Astrocyte (in vitro differentiated cells and primary cell): ENCODE measurements around the gene ZNF804B.

ENCODE experiments used
- EZH2 ChIP-seq: IDR thresholded peaks from 2 replicates; pipeline ENCODE4 v1.6.1; 2012; ENCODE audit warnings: mild to moderate bottlenecking, low read length, inconsistent platforms; ENCODE audit not compliant: insufficient read depth
- TF ChIP-seq, protein P1 (sequence below): IDR thresholded peaks from 2 replicates; pipeline ENCODE4 v1.5.1; 2011; ENCODE audit warnings: low read depth, mild to moderate bottlenecking, inconsistent platforms, low read length, moderate library complexity; ENCODE audit not compliant: insufficient read depth

GRCh38 chr7:88867158-88867557 is 107.7 kb downstream of the ZNF804B start:
- TF ChIP-seq, protein P1, sequence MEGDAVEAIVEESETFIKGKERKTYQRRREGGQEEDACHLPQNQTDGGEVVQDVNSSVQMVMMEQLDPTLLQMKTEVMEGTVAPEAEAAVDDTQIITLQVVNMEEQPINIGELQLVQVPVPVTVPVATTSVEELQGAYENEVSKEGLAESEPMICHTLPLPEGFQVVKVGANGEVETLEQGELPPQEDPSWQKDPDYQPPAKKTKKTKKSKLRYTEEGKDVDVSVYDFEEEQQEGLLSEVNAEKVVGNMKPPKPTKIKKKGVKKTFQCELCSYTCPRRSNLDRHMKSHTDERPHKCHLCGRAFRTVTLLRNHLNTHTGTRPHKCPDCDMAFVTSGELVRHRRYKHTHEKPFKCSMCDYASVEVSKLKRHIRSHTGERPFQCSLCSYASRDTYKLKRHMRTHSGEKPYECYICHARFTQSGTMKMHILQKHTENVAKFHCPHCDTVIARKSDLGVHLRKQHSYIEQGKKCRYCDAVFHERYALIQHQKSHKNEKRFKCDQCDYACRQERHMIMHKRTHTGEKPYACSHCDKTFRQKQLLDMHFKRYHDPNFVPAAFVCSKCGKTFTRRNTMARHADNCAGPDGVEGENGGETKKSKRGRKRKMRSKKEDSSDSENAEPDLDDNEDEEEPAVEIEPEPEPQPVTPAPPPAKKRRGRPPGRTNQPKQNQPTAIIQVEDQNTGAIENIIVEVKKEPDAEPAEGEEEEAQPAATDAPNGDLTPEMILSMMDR = no peak
- no peak for TF ChIP-seq EZH2
